ENCODE data around the gene UGT1A3. TPM values are rescaled to one million over a fixed set of nuclear protein-coding genes. Genes with fewer than 3 reads are reported as not detected.
"Not testable (repeated sequence)": the region's sequence is repeated elsewhere in the genome, so short reads cannot be mapped to it uniquely, and the experiment has no call there.

Gene UGT1A3
- total RNA-seq, 1 donor from 2014 or later: not detected

- H3K36me3 Mint-ChIP-seq (ENCODE audit: low read depth): no peaks in the 10 kb centered on the region
- no peak overlapping the region for H3K27ac Mint-ChIP-seq (ENCODE audit: unreplicated experiment)
- peaks cover 35% of the 10 kb centered on the region for H3K27me3 Mint-ChIP-seq (ENCODE audit: low read depth)
- H3K9me3 Mint-ChIP-seq (ENCODE audit: low read depth): peaks cover 9% of the 10 kb centered on the region
- no peak for DNase-seq (ENCODE audit: low spot score)
- no peak for TF ChIP-seq CTCF (IDR thresholded peaks at IDR 0.05)
- H3K4me1 Mint-ChIP-seq (ENCODE audit: low read depth): no peaks in the 10 kb centered on the region
- no peak overlapping the region for H3K4me3 Mint-ChIP-seq (ENCODE audit: unreplicated experiment)
Measured at GRCh38 chr2:233745073-233745755, 16.4 kb downstream of the UGT1A3 start.

- not testable (repeated sequence) for H3K4me1 Mint-ChIP-seq (ENCODE audit: low read depth); H3K9me3 Mint-ChIP-seq (ENCODE audit: low read depth); H3K27ac Mint-ChIP-seq (ENCODE audit: unreplicated experiment); H3K4me3 Mint-ChIP-seq (ENCODE audit: unreplicated experiment); H3K36me3 Mint-ChIP-seq (ENCODE audit: low read depth); DNase-seq (ENCODE audit: low spot score)
- peaks cover 34% of the 10 kb centered on the region for H3K27me3 Mint-ChIP-seq (ENCODE audit: low read depth)
Measured at GRCh38 chr2:233745838-233746237, 17.0 kb downstream of the UGT1A3 start.

DNA sequence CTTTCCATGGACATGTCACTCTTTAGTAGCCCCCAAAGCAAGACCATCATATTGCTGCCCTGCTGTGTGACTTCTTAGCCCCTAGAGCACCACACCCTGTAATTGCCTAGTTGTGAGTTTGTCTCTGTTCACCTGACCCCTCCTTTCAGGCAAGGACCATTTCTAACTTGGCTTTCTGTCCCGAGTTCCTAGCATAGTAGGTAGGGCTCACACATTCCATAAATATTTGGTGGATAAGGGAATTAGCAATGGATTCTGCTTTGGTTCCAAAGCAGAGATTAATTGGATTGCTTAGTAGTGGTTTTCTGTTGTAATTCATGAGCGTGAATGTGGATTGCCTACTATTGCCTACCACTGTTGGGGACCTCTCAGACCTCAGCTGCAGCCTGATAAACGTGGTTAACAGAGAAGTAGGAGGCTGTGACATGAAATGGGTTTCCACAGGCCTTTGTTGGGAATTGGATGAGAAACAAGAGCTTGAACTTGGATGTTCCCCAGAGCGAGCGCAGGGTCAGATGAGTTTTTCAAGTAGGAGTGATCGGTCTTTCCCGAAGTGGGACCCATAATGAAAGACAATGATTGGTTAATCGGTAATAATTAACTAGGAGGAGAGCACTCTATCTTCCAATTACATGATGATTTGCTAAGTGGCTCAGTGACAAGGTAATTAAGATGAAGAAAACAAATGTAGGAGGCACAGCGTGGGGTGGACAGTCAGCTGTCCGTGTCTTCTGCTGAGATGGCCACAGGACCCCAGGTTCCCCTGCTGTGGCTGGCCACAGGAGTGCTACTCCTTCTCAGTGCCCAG, 17.8 kb downstream of the UGT1A3 start:
- H3K36me3 Mint-ChIP-seq (ENCODE audit: low read depth): peaks cover 2% of the 10 kb centered on the region

DNA sequence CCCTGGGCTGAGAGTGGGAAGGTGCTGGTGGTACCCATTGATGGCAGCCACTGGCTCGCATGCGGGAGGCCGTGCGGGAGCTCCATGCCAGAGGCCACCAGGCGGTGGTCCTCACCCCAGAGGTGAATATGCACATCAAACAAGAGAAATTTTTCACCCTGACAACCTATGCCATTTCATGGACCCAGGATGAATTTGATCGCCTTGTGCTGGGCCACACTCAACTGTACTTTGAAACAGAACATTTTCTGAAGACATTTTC, 18.4 kb downstream of the UGT1A3 start:
- no peak overlapping the region for H3K27ac Mint-ChIP-seq (ENCODE audit: unreplicated experiment)
- H3K36me3 Mint-ChIP-seq (ENCODE audit: low read depth): peaks cover 2% of the 10 kb centered on the region
- no peak overlapping the region for H3K4me3 Mint-ChIP-seq (ENCODE audit: unreplicated experiment)
- H3K4me1 Mint-ChIP-seq (ENCODE audit: low read depth): no peaks in the 10 kb centered on the region
- no peak for DNase-seq (ENCODE audit: low spot score)
- TF ChIP-seq CTCF (IDR thresholded peaks at IDR 0.05): no peak
- H3K9me3 Mint-ChIP-seq (ENCODE audit: low read depth): peaks cover 10% of the 10 kb centered on the region
- H3K27me3 Mint-ChIP-seq (ENCODE audit: low read depth): peaks cover 37% of the 10 kb centered on the region

More for the DNA sequence above, 17.8 kb downstream of the UGT1A3 start:
- no peak overlapping the region for H3K27ac Mint-ChIP-seq (ENCODE audit: unreplicated experiment)
- peaks cover 36% of the 10 kb centered on the region for H3K27me3 Mint-ChIP-seq (ENCODE audit: low read depth)
- H3K9me3 Mint-ChIP-seq (ENCODE audit: low read depth): peaks cover 10% of the 10 kb centered on the region
- H3K4me1 Mint-ChIP-seq (ENCODE audit: low read depth): no peaks in the 10 kb centered on the region
- DNase-seq (ENCODE audit: low spot score): no peak
- H3K4me3 Mint-ChIP-seq (ENCODE audit: unreplicated experiment): no peak overlapping the region
- no peak for TF ChIP-seq CTCF (IDR thresholded peaks at IDR 0.05)

- H3K27ac Mint-ChIP-seq (ENCODE audit: unreplicated experiment); DNase-seq (ENCODE audit: low spot score); H3K4me3 Mint-ChIP-seq (ENCODE audit: unreplicated experiment); H3K36me3 Mint-ChIP-seq (ENCODE audit: low read depth); H3K9me3 Mint-ChIP-seq (ENCODE audit: low read depth); H3K4me1 Mint-ChIP-seq (ENCODE audit: low read depth): not testable (repeated sequence)
- H3K27me3 Mint-ChIP-seq (ENCODE audit: low read depth): peaks cover 33% of the 10 kb centered on the region
Measured at GRCh38 chr2:233750689-233751088, 21.8 kb downstream of the UGT1A3 start.

GRCh38 chr2:233751212-233752009, 22.6 kb downstream of the UGT1A3 start:
- DNase-seq (ENCODE audit: low spot score); H3K27ac Mint-ChIP-seq (ENCODE audit: unreplicated experiment); H3K9me3 Mint-ChIP-seq (ENCODE audit: low read depth); H3K36me3 Mint-ChIP-seq (ENCODE audit: low read depth); H3K4me3 Mint-ChIP-seq (ENCODE audit: unreplicated experiment); H3K4me1 Mint-ChIP-seq (ENCODE audit: low read depth): not testable (repeated sequence)
- peaks cover 33% of the 10 kb centered on the region for H3K27me3 Mint-ChIP-seq (ENCODE audit: low read depth)

All from chondrocyte (in vitro differentiated cells).